ENCODE data around the gene CHD6.

DNA sequence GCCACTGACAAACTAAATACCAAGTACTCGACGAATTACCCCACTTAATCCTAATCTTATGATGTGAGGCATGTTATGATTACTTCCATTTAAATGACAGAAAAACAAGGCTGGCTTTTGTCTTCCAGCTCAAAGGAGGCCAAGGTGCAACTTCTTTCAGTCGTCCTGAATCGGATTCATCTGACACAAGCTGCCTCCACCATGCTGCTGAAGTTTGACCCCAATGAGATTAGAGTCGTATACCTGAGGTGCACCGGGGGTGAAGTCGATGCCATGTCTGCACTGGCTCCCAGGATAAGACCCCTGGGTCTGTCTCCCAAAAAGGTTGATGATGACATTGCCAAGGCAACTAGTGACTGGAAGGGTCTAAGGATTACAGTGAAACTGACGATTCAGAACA lies 71.0 kb downstream of the CHD6 start:
- TF ChIP-seq GLIS3 (CRISPR knock-in tag; IDR thresholded peaks at IDR 0.05), result no peak
- no peak for TF ChIP-seq ZFP30 (CRISPR knock-in tag; IDR thresholded peaks at IDR 0.05)
- TF ChIP-seq, protein P1, sequence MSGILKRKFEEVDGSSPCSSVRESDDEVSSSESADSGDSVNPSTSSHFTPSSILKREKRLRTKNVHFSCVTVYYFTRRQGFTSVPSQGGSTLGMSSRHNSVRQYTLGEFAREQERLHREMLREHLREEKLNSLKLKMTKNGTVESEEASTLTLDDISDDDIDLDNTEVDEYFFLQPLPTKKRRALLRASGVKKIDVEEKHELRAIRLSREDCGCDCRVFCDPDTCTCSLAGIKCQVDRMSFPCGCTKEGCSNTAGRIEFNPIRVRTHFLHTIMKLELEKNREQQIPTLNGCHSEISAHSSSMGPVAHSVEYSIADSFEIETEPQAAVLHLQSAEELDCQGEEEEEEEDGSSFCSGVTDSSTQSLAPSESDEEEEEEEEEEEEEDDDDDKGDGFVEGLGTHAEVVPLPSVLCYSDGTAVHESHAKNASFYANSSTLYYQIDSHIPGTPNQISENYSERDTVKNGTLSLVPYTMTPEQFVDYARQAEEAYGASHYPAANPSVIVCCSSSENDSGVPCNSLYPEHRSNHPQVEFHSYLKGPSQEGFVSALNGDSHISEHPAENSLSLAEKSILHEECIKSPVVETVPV (CRISPR knock-in tag; IDR thresholded peaks at IDR 0.05), result no peak
